Keratinocyte (primary cell): ENCODE measurements around the gene LSM11. TPM values are rescaled to one million over a fixed set of nuclear protein-coding genes. Genes with fewer than 3 reads are reported as not detected.
"Not testable (repeated sequence)": the region's sequence is repeated elsewhere in the genome, so short reads cannot be mapped to it uniquely, and the experiment has no call there.

Experiments
- DNase-seq: peaks from one replicate; pipeline ENCODE4 v3.0.0-alpha.2; 2011; ENCODE audit warnings: low read depth, missing footprints, low spot score
- FAIRE-seq: peaks from 2 replicates; lab custom pipeline; 2011; peaks lifted over from hg19 to GRCh38; lab: Jason Lieb, UNC
- H2AFZ ChIP-seq: 2 replicates; pipeline ENCODE4 v1.6.0; 2012; ENCODE audit warnings: low read length, control low read depth, inconsistent platforms; ENCODE audit not compliant: control insufficient read depth
- H3K27ac ChIP-seq: 2 replicates; pipeline ENCODE4 v1.5.1; 2011; ENCODE audit warnings: low read length; ENCODE audit not compliant: control insufficient read depth, insufficient read depth
- H3K27me3 ChIP-seq: 3 replicates; pipeline ENCODE4 v1.6.0; 2011; ENCODE audit warnings: low read length; ENCODE audit not compliant: control insufficient read depth, insufficient read depth; ENCODE audit errors: extremely low read depth
- H3K36me3 ChIP-seq, 2 experiments: 2 replicates in 1 of 2; 3 replicates in 1 of 2; pipeline ENCODE4 v1.5.1; 2011; ENCODE audit warnings: low read length in 2 of 2, mild to moderate bottlenecking in 1 of 2; ENCODE audit not compliant: control insufficient read depth in 2 of 2, insufficient read depth in 2 of 2; ENCODE audit errors: extremely low read depth in 1 of 2
- H3K4me1 ChIP-seq: 3 replicates; pipeline ENCODE4 v1.5.1; 2011; ENCODE audit warnings: low read length; ENCODE audit not compliant: control insufficient read depth, insufficient read depth; ENCODE audit errors: extremely low read depth
- H3K4me2 ChIP-seq: 3 replicates; pipeline ENCODE4 v1.6.0; 2011; ENCODE audit warnings: low read depth, low read length; ENCODE audit not compliant: control insufficient read depth, insufficient read depth; ENCODE audit errors: extremely low read depth
- H3K4me3 ChIP-seq, 3 experiments: fragments of 200-600 bp in 1 of 3; sonication (generic) in 1 of 3; 2 replicates in 2 of 3; 3 replicates in 1 of 3; pipeline ENCODE4 v1.5.1; 2011 to 2016; ENCODE audit warnings: low read length in 3 of 3, mild to moderate bottlenecking in 3 of 3, control low read depth in 2 of 3, inconsistent platforms in 1 of 3, low read depth in 1 of 3, mixed read lengths in 1 of 3, mixed run types in 1 of 3, moderate library complexity in 1 of 3; ENCODE audit not compliant: control insufficient read depth in 2 of 3, insufficient read depth in 2 of 3; ENCODE audit errors: extremely low read depth in 1 of 3
- H3K79me2 ChIP-seq: 2 replicates; pipeline ENCODE4 v1.6.0; 2012; ENCODE audit warnings: low read length; ENCODE audit not compliant: control insufficient read depth, insufficient read depth
- H3K9ac ChIP-seq: 3 replicates; pipeline ENCODE4 v1.6.0; 2011; ENCODE audit warnings: low read length; ENCODE audit not compliant: control insufficient read depth, insufficient read depth; ENCODE audit errors: extremely low read depth
- H3K9me1 ChIP-seq: 3 replicates; pipeline ENCODE4 v1.6.0; 2011; ENCODE audit warnings: low read length; ENCODE audit not compliant: control insufficient read depth, insufficient read depth; ENCODE audit errors: extremely low read depth
- H3K9me3 ChIP-seq: 2 replicates; pipeline ENCODE4 v1.5.1; 2012; ENCODE audit warnings: low read depth, low read length; ENCODE audit not compliant: control insufficient read depth
- H4K20me1 ChIP-seq: 3 replicates; pipeline ENCODE4 v1.6.0; 2011; ENCODE audit warnings: low read length; ENCODE audit not compliant: control insufficient read depth, insufficient read depth; ENCODE audit errors: extremely low read depth
- EZH2 ChIP-seq: IDR thresholded peaks from one replicate; pipeline ENCODE4 v1.6.1; 2012; ENCODE audit warnings: inconsistent platforms, mild to moderate bottlenecking, low read length, moderate library complexity
- dilution Hi-C: fragments of 300-500 bp; cut with MboI; formaldehyde crosslinking; loops from one replicate; pipeline ENCODE4 v1.7.0; 2020; ENCODE audit warnings: low sequenced_read_pairs; ENCODE audit not compliant: extremely low pct_ligation_motif_present
- polyA plus RNA-seq, 5 experiments: library from polyadenylated mRNA; depleted of rRNA in 3 of 5; stranded (reverse) in 3 of 5; stranded (forward) in 1 of 5; unstranded in 1 of 5; fragments of >200 nt; gene quantifications; 1 replicate in 1 of 5; 2 replicates in 3 of 5; 3 replicates in 1 of 5; pipeline versions ENCODE4 v1.2.1 to v1.2.3, GENCODE V29; 2011 to 2012; ENCODE audit warnings: missing spikeins in 2 of 5, low read depth in 1 of 5, low replicate concordance in 1 of 5
- TF ChIP-seq, protein P1 (sequence below), 3 experiments: IDR thresholded peaks in 1 of 3; conservative IDR thresholded peaks in 1 of 3; optimal IDR thresholded peaks in 1 of 3; 2 replicates in 2 of 3; 3 replicates in 1 of 3; pipeline versions ENCODE3 to v1.5.1; 2011; ENCODE audit warnings: low read length in 3 of 3, mild to moderate bottlenecking in 3 of 3, moderate library complexity in 2 of 3, control low read depth in 1 of 3, inconsistent platforms in 1 of 3; ENCODE audit not compliant: insufficient read depth in 2 of 3; ENCODE audit errors: extremely low read depth in 1 of 3

Gene LSM11
- polyA plus RNA-seq, 1 donor (not counting 4 experiments of a cell fraction or from before 2014, with no cell fraction given), result 2.7 TPM

DNA sequence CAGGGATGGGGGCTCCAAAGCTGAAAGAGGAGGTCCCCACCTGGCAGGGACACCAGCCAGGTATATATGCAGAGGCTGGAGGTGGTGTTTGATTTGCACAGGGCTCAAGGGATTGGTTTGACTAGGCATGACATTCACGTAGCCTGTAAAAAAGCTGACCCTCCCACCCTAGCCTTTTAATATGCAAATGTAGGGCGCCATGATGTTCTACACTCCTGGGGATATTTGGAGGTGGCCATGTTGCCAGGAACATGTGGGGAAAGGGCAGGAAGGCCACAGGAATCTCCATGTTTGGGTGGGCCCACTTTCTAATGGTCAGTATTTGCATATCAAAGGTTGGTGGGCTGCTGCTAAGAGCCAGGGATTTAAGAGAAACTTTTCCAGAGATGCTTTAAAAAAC, 24.3 kb upstream of the LSM11 start:
- no peak overlapping the region for H2AFZ ChIP-seq
- H3K4me1 ChIP-seq, result no peaks in the 10 kb centered on the region
- TF ChIP-seq EZH2, result no peak
- TF ChIP-seq, protein P1, sequence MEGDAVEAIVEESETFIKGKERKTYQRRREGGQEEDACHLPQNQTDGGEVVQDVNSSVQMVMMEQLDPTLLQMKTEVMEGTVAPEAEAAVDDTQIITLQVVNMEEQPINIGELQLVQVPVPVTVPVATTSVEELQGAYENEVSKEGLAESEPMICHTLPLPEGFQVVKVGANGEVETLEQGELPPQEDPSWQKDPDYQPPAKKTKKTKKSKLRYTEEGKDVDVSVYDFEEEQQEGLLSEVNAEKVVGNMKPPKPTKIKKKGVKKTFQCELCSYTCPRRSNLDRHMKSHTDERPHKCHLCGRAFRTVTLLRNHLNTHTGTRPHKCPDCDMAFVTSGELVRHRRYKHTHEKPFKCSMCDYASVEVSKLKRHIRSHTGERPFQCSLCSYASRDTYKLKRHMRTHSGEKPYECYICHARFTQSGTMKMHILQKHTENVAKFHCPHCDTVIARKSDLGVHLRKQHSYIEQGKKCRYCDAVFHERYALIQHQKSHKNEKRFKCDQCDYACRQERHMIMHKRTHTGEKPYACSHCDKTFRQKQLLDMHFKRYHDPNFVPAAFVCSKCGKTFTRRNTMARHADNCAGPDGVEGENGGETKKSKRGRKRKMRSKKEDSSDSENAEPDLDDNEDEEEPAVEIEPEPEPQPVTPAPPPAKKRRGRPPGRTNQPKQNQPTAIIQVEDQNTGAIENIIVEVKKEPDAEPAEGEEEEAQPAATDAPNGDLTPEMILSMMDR (optimal IDR thresholded peaks at IDR 0.05 in 1 of 3, IDR thresholded peaks at IDR 0.05 in 1 of 3, conservative IDR thresholded peaks at IDR 0.05 in 1 of 3; ENCODE audit: extremely low read depth in 1 of 3, insufficient read depth in 2 of 3, low read length in 3 of 3), result no peak
- no peak overlapping the region for H3K4me2 ChIP-seq
- H3K9me3 ChIP-seq, result no peaks in the 10 kb centered on the region
- no peaks in the 10 kb centered on the region for H4K20me1 ChIP-seq
- DNase-seq (no peak), FAIRE-seq (no peak)
- no peak overlapping the region for H3K4me3 ChIP-seq
- no peaks in the 10 kb centered on the region for H3K9me1 ChIP-seq
- H3K27me3 ChIP-seq, result no peaks in the 10 kb centered on the region
- no peak overlapping the region for H3K27ac ChIP-seq
- no peak overlapping the region for H3K9ac ChIP-seq
- H3K79me2 ChIP-seq, result no peaks in the 10 kb centered on the region
- no peaks in the 10 kb centered on the region for H3K36me3 ChIP-seq
- dilution Hi-C loops, result no loop called here

DNA sequence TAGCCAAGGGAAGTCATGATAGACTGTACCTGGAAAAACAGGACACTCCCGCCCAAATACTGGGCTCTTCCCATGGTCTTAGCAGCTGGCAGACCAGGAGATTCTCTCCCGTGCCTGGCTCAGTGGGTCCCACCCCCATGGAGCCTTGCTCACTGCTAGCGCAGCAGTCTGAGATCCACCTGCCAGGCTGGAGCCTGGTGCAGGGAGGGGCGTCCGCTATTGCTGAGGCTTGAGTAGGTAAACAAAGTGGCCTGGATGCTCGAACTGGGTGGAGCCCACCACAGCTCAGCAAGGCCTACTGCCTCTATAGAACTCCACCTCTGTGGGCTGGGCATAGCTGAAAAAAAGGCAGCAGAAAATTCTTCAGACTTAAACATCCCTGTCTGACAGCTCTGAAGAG, 22.4 kb upstream of the LSM11 start:
- TF ChIP-seq, protein P1 (optimal IDR thresholded peaks at IDR 0.05 in 1 of 3, IDR thresholded peaks at IDR 0.05 in 1 of 3, conservative IDR thresholded peaks at IDR 0.05 in 1 of 3; ENCODE audit: extremely low read depth in 1 of 3, insufficient read depth in 2 of 3, low read length in 3 of 3), result no peak
- no peak for TF ChIP-seq EZH2
- FAIRE-seq (no peak), DNase-seq (no peak)
- Histone ChIP-seq H3K9ac (no peak overlapping the region), H3K9me1 (no peaks in the 10 kb centered on the region), H3K27ac (no peak overlapping the region), H3K4me1 (no peaks in the 10 kb centered on the region), H3K36me3 (no peaks in the 10 kb centered on the region), H3K79me2 (no peaks in the 10 kb centered on the region), H3K27me3 (no peaks in the 10 kb centered on the region), H2AFZ (no peak overlapping the region), H3K4me3 (no peak overlapping the region), H3K9me3 (no peaks in the 10 kb centered on the region), H3K4me2 (no peak overlapping the region), H4K20me1 (no peaks in the 10 kb centered on the region)
- dilution Hi-C loops, result no loop called here

DNA sequence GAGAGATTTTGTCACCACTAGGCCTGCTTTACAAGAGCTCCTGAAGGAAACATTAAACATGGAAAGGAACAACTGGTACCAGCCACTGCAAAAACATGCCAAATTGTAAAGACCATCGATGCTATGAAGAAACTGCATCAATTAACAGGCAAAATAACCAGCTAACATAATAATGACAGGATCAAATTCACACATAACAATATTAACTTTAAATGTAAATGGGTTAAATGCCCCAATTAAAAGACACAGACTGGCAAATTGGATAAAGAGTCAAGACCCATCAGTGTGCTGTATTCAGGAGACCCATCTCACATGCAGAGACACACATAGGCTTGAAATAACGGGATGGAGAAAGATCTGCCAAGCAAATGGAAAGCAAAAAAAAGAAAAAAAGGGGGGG, 20.6 kb upstream of the LSM11 start:
- H3K9ac ChIP-seq, H3K36me3 ChIP-seq, H3K9me3 ChIP-seq, FAIRE-seq, H3K9me1 ChIP-seq, H3K27ac ChIP-seq, H4K20me1 ChIP-seq, H3K27me3 ChIP-seq, H3K4me3 ChIP-seq, H3K79me2 ChIP-seq, H3K4me1 ChIP-seq, DNase-seq, H2AFZ ChIP-seq, dilution Hi-C loops, H3K4me2 ChIP-seq: not testable (repeated sequence)

DNA sequence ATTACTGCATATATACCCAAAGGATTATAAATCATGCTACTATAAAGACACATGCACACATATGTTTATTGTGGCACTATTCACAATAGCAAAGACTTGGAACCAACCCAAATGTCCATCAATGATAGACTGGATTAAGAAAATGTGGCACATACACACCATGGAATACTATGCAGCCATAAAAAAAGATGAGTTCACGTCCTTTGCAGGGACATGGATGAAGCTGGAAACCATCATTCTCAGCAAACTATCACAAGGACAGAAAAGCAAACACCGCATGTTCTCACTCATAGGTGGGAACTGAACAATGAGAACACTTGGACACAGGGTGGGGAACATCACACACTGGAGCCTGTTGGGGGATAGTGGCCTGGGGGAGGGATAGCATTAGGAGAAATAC, 16.9 kb upstream of the LSM11 start:
- dilution Hi-C loops, H3K9ac ChIP-seq, H3K4me1 ChIP-seq, H3K4me2 ChIP-seq, H3K79me2 ChIP-seq, H3K4me3 ChIP-seq, H3K9me3 ChIP-seq, DNase-seq, H2AFZ ChIP-seq, H3K27me3 ChIP-seq, H3K9me1 ChIP-seq, H3K36me3 ChIP-seq, H3K27ac ChIP-seq, H4K20me1 ChIP-seq, FAIRE-seq: not testable (repeated sequence)
